Measurements from ENCODE around the gene DEPDC7.

DNA sequence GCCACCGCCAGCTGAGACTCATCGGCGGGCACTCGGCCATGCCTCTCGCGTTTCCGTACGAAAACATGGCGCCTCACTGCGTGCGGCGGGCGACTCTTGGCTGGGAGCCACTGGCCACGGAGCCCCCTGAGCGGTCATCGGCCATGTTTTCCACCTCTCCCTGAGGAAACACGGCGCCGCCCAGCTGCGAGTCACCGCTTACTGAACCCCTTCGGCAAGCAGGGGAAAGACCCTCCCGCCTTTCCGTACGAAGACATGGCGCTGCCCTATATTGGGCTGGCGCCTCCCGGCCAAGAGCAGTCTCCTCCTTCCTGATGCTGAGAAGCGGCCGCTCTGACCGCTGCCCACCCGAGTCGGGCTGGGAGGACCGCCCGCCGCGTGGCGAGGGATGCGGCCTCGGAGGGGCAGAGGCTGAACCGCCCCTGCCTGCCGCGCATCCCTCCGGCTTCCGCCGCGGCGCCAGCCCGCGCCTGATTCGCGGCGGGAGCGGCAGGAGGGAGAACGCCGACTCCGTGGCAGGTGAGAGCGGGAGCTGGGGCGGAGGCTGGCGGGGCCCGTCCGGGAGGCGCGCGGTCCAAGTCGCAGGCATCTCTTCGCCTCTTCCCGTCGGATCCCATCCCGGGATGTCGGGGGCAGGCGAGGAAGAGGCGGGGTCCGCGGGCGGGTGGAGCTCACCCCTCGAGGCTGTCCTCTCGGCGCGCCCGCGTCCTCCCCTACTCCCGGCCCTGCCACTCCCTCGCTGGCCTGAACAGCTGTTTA lies 23.8 kb downstream of the DEPDC7 start, which contains the start of gene TCP11L1:
- TF ChIP-seq EZH2 (IDR thresholded peaks at IDR 0.05; ENCODE audit: low read depth, unreplicated experiment): no peak
- TF ChIP-seq, protein P1, sequence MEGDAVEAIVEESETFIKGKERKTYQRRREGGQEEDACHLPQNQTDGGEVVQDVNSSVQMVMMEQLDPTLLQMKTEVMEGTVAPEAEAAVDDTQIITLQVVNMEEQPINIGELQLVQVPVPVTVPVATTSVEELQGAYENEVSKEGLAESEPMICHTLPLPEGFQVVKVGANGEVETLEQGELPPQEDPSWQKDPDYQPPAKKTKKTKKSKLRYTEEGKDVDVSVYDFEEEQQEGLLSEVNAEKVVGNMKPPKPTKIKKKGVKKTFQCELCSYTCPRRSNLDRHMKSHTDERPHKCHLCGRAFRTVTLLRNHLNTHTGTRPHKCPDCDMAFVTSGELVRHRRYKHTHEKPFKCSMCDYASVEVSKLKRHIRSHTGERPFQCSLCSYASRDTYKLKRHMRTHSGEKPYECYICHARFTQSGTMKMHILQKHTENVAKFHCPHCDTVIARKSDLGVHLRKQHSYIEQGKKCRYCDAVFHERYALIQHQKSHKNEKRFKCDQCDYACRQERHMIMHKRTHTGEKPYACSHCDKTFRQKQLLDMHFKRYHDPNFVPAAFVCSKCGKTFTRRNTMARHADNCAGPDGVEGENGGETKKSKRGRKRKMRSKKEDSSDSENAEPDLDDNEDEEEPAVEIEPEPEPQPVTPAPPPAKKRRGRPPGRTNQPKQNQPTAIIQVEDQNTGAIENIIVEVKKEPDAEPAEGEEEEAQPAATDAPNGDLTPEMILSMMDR (conservative IDR thresholded peaks at IDR 0.05; ENCODE audit: low read depth in 2 of 2): peak in 1 of 2 experiments; percentile 23; a peak in 2 of 4 replicates
- peak; percentile 51 for TF ChIP-seq POLR2AphosphoS5 (IDR thresholded peaks at IDR 0.05; ENCODE audit: low read depth)
- no peak for TF ChIP-seq ZNF114 (CRISPR knock-in tag; IDR thresholded peaks at IDR 0.05)
- TF ChIP-seq, protein P2, sequence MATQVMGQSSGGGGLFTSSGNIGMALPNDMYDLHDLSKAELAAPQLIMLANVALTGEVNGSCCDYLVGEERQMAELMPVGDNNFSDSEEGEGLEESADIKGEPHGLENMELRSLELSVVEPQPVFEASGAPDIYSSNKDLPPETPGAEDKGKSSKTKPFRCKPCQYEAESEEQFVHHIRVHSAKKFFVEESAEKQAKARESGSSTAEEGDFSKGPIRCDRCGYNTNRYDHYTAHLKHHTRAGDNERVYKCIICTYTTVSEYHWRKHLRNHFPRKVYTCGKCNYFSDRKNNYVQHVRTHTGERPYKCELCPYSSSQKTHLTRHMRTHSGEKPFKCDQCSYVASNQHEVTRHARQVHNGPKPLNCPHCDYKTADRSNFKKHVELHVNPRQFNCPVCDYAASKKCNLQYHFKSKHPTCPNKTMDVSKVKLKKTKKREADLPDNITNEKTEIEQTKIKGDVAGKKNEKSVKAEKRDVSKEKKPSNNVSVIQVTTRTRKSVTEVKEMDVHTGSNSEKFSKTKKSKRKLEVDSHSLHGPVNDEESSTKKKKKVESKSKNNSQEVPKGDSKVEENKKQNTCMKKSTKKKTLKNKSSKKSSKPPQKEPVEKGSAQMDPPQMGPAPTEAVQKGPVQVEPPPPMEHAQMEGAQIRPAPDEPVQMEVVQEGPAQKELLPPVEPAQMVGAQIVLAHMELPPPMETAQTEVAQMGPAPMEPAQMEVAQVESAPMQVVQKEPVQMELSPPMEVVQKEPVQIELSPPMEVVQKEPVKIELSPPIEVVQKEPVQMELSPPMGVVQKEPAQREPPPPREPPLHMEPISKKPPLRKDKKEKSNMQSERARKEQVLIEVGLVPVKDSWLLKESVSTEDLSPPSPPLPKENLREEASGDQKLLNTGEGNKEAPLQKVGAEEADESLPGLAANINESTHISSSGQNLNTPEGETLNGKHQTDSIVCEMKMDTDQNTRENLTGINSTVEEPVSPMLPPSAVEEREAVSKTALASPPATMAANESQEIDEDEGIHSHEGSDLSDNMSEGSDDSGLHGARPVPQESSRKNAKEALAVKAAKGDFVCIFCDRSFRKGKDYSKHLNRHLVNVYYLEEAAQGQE (IDR thresholded peaks at IDR 0.05; ENCODE audit: unreplicated experiment): no peak
- TF ChIP-seq ZNF331 (CRISPR knock-in tag; IDR thresholded peaks at IDR 0.05; ENCODE audit: low read depth): no peak
- no peak for TF ChIP-seq NANOG (IDR thresholded peaks at IDR 0.05; ENCODE audit: borderline replicate concordance)
- TF ChIP-seq CREB1 (CRISPR knock-in tag; IDR thresholded peaks at IDR 0.05; ENCODE audit: low read depth): no peak
- TF ChIP-seq ZNF462 (CRISPR knock-in tag; IDR thresholded peaks at IDR 0.05): no peak
